Transverse colon (tissue), 4 donors: ENCODE data around the gene PABPC3. TPM values are rescaled to one million over a fixed set of nuclear protein-coding genes. Genes with fewer than 3 reads are reported as not detected.

Experiments used
- DNase-seq: peaks from one replicate; pipeline ENCODE4 v3.0.0-alpha.2; 2019
- H3K27ac ChIP-seq, 4 donors: fragments of 200-600 bp; sonication (generic); 2 replicates each; pipeline ENCODE4 v1.5.1; 2016 to 2018; ENCODE audit warnings: inconsistent platforms in 4 of 4
- H3K27me3 ChIP-seq: fragments of 200-600 bp; sonication (generic); 2 replicates; pipeline ENCODE4 v1.5.1; 2017; ENCODE audit warnings: inconsistent platforms
- H3K36me3 ChIP-seq, 4 donors: fragments of 200-600 bp; sonication (generic); 2 replicates each; pipeline ENCODE4 v1.5.1; 2017 to 2019; ENCODE audit warnings: inconsistent platforms in 4 of 4
- H3K4me1 ChIP-seq, 4 donors: fragments of 200-600 bp; sonication (generic); 2 replicates each; pipeline ENCODE4 v1.5.1; 2017 to 2020; ENCODE audit warnings: inconsistent platforms in 4 of 4
- H3K4me3 ChIP-seq, 4 donors: fragments of 200-600 bp; sonication (generic); 1 replicate in 1 of 4; 2 replicates in 3 of 4; pipeline versions ENCODE4 v1.5.1 to v1.6.1; 2017 to 2019; ENCODE audit warnings: inconsistent platforms in 4 of 4
- H3K9me3 ChIP-seq, 2 donors: fragments of 200-600 bp; sonication (generic); 2 replicates each; pipeline ENCODE4 v1.5.1; 2017 to 2019; ENCODE audit warnings: inconsistent platforms in 2 of 2
- EP300 ChIP-seq: sonication (generic); formaldehyde crosslinking; IDR thresholded peaks from one replicate; pipeline ENCODE4 v1.6.1; 2017; ENCODE audit warnings: antibody characterized with exemption, low read depth
- POLR2A ChIP-seq: fragments of 450-650 bp; IDR thresholded peaks from one replicate; pipeline ENCODE4 v1.6.1; 2016; ENCODE audit warnings: antibody characterized with exemption, mild to moderate bottlenecking, moderate library complexity
- POLR2AphosphoS5 ChIP-seq, 3 donors: sonication (generic); formaldehyde crosslinking; IDR thresholded peaks; one replicate each; pipeline ENCODE4 v1.6.1; 2016; ENCODE audit warnings: antibody characterized with exemption in 3 of 3
- WGBS, 2 donors: methylation state at CpG; one replicate each; pipeline ENCODE4 v1.1.5; 2018; ENCODE audit warnings: low coverage in 1 of 2; 5-methylcytosine and 5-hydroxymethylcytosine counted together
- in situ Hi-C, 4 donors: fragments of 200-750 bp; cut with MboI; loops; one replicate each; pipeline versions ENCODE4 v1.15.0 to v1.15.1; 2017; ENCODE audit warnings: low sequenced_read_pairs in 3 of 4, low pct_ligation_motif_present in 1 of 4, low pct_unique_long_range_greater_than_20kb in 1 of 4
- intact Hi-C: fragments of 100-400 bp; cut with DNase I; formaldehyde crosslinking; loops from one replicate; pipeline ENCODE4 v1.15.1; 2023; ENCODE audit warnings: low total_unique reads
- total RNA-seq, 4 donors: library from RNA; depleted of rRNA; stranded (reverse); fragments of >200 nt; gene quantifications; one replicate each; pipeline ENCODE4 v1.1.0, GENCODE V29; 2016
- TF ChIP-seq, protein P1 (sequence below), 5 experiments: fragments of 200-600 bp in 3 of 5; fragments of 450-650 bp in 2 of 5; sonication (generic) in 3 of 5; IDR thresholded peaks; 1 replicate in 2 of 5; 2 replicates in 3 of 5; pipeline ENCODE4 v1.5.1; 2016 to 2017; ENCODE audit warnings: antibody characterized with exemption in 5 of 5, inconsistent platforms in 3 of 5, mild to moderate bottlenecking in 2 of 5, moderate library complexity in 1 of 5

The PABPC3 gene
- total RNA-seq, 4 donors from 2014 or later, result 0.14 to 0.20 TPM; not detected in 2

DNA sequence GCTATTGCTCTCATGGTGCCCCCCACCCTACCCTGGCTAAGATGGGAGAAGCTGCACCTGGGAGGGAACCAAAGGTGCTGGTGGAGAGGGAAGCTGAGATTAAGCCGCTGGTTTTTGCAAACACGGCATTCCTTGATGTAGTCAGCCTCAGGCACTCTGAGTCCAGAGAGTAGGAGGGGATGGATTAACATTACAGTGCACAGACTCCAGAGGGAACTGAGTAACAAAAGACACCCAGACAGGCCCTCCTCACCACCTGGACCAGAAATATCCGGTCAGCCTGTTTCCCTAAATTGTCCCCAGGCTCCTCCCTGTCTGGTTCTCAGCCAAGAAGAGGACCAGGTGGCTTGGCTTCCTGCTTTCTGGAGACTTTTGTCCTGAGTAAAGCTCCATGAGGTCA, 28.9 kb upstream of the PABPC3 start:
- in situ Hi-C loops (no loop called here), intact Hi-C loops (no loop called here)
- H3K27me3 ChIP-seq, result no peaks in the 10 kb centered on the region
- H3K27ac ChIP-seq, result no peak overlapping the region
- H3K9me3 ChIP-seq, result no peaks in the 10 kb centered on the region
- 50 to 62% methylated on average over 2 to 3 of the region's 3 CpGs for WGBS, 2 donors
- H3K4me3 ChIP-seq, result no peak overlapping the region
- DNase-seq, result no peak
- no peaks in the 10 kb centered on the region for H3K36me3 ChIP-seq
- H3K4me1 ChIP-seq, result no peaks in the 10 kb centered on the region
- TF ChIP-seq POLR2A (no peak), EP300 (no peak), POLR2AphosphoS5 (IDR thresholded peaks at IDR 0.05) (no peak)
- TF ChIP-seq, protein P1, sequence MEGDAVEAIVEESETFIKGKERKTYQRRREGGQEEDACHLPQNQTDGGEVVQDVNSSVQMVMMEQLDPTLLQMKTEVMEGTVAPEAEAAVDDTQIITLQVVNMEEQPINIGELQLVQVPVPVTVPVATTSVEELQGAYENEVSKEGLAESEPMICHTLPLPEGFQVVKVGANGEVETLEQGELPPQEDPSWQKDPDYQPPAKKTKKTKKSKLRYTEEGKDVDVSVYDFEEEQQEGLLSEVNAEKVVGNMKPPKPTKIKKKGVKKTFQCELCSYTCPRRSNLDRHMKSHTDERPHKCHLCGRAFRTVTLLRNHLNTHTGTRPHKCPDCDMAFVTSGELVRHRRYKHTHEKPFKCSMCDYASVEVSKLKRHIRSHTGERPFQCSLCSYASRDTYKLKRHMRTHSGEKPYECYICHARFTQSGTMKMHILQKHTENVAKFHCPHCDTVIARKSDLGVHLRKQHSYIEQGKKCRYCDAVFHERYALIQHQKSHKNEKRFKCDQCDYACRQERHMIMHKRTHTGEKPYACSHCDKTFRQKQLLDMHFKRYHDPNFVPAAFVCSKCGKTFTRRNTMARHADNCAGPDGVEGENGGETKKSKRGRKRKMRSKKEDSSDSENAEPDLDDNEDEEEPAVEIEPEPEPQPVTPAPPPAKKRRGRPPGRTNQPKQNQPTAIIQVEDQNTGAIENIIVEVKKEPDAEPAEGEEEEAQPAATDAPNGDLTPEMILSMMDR (IDR thresholded peaks at IDR 0.05), result no peak

DNA sequence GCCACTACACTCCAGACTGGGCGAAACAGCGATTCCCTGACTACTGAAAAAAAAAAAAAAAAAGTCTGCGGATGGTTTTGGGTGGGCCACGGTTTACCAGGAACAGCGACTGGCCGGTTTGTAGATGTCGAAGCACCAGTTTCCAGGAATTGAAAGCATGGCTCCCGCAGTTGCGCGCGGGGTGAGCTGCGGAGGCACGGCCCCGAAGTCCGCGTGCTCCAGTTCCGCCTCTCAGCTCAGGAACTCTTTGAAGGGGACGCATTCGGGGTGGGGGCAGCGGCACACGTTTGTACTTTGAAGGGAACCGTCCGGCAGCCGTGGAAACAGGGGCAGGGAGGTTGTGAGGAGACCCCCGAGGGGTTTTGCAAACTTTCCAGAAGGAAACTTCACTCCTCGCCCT, 27.1 kb upstream of the PABPC3 start:
- Histone ChIP-seq H3K36me3 (no peaks in the 10 kb centered on the region), H3K9me3 (no peaks in the 10 kb centered on the region), H3K4me3 (no peak overlapping the region), H3K27me3 (no peaks in the 10 kb centered on the region), H3K4me1 (no peaks in the 10 kb centered on the region), H3K27ac (no peak overlapping the region)
- intact Hi-C loops (no loop called here), in situ Hi-C loops (no loop called here)
- WGBS, 2 donors, result 87 to 100% methylated on average over 1 to 25 of the region's 26 CpGs
- TF ChIP-seq, protein P1 (IDR thresholded peaks at IDR 0.05), result no peak
- TF ChIP-seq POLR2A, result no peak
- no peak for TF ChIP-seq POLR2AphosphoS5 (IDR thresholded peaks at IDR 0.05)
- TF ChIP-seq EP300, result no peak
- no peak for DNase-seq

DNA sequence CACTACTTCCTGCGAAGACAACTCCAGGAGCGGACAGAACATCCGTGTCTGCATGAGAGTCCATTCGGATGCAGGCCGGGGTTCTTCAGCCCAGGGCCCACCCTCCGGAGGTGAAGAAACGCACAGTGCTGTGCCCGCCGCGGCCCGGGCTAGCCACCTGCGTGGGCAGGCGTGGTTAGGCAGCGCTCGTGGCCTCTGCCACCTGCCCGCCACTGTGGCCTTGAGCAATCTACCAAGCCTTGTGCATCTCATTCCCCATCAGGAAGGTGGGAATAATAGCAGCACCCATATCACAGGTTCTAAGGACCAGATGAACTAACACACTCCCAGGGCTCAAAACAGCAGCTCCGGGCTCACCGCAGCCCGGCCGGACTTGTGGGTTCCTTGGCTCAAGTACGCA, 26.7 kb upstream of the PABPC3 start:
- H3K4me1 ChIP-seq, result no peaks in the 10 kb centered on the region
- no peak for DNase-seq
- in situ Hi-C loops, result no loop called here

DNA sequence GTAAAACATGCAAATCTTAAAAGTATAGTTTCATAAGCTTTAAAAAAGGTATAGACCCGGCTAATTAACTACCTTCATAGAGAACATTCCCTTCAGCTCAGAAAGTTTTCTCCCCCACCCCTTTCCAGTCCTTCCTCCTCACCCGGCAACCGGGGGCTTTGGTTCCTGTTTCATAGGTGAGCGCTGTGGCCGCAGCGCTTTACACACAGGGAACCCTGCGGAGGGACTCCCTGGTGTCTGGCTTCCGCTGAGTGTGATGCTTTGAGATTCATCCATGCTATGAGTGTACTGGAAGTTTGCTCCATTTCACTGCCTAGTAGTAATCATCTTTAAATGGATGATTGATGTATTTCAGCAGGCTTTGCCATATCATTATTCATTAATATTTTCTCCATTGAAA, 26.0 kb upstream of the PABPC3 start:
- Histone ChIP-seq H3K9me3 (no peaks in the 10 kb centered on the region), H3K4me1 (no peaks in the 10 kb centered on the region), H3K4me3 (no peak overlapping the region), H3K36me3 (no peaks in the 10 kb centered on the region), H3K27me3 (no peaks in the 10 kb centered on the region), H3K27ac (no peak overlapping the region)
- no peak for TF ChIP-seq POLR2A
- no peak for TF ChIP-seq POLR2AphosphoS5 (IDR thresholded peaks at IDR 0.05)
- TF ChIP-seq EP300, result no peak
- TF ChIP-seq, protein P1 (IDR thresholded peaks at IDR 0.05), result no peak
- 15 to 55% methylated on average over 7 to 8 of the region's 8 CpGs for WGBS, 2 donors
- intact Hi-C loops, result no loop called here
- DNase-seq, result no peak
- in situ Hi-C loops, result no loop called here

More for the DNA sequence above, 26.7 kb upstream of the PABPC3 start:
- Histone ChIP-seq H3K4me3 (no peak overlapping the region), H3K36me3 (no peaks in the 10 kb centered on the region), H3K27me3 (no peaks in the 10 kb centered on the region), H3K27ac (no peak overlapping the region), H3K9me3 (no peaks in the 10 kb centered on the region)
- intact Hi-C loops, result no loop called here
- 81% methylated on average over 18 of the region's 21 CpGs; no CpG with 5 or more reads in 1 of the 2 donors for WGBS, 2 donors
- TF ChIP-seq POLR2A, result no peak
- no peak for TF ChIP-seq POLR2AphosphoS5 (IDR thresholded peaks at IDR 0.05)
- TF ChIP-seq EP300, result no peak
- TF ChIP-seq, protein P1 (IDR thresholded peaks at IDR 0.05), result no peak
